GM12873 (cell line): ENCODE results near the gene INPP5K.

ENCODE experiments used
- TF ChIP-seq, protein P1 (sequence below): IDR thresholded peaks from 2 replicates; pipeline ENCODE4 v1.5.1; 2012; ENCODE audit warnings: low read depth, mild to moderate bottlenecking, moderate library complexity, low read length, control low read depth; ENCODE audit not compliant: insufficient read depth; ENCODE audit errors: missing control alignments

Gene INPP5K

GRCh38 chr17:1480747-1481465 lies 35.5 kb downstream of the INPP5K start:
- TF ChIP-seq, protein P1, sequence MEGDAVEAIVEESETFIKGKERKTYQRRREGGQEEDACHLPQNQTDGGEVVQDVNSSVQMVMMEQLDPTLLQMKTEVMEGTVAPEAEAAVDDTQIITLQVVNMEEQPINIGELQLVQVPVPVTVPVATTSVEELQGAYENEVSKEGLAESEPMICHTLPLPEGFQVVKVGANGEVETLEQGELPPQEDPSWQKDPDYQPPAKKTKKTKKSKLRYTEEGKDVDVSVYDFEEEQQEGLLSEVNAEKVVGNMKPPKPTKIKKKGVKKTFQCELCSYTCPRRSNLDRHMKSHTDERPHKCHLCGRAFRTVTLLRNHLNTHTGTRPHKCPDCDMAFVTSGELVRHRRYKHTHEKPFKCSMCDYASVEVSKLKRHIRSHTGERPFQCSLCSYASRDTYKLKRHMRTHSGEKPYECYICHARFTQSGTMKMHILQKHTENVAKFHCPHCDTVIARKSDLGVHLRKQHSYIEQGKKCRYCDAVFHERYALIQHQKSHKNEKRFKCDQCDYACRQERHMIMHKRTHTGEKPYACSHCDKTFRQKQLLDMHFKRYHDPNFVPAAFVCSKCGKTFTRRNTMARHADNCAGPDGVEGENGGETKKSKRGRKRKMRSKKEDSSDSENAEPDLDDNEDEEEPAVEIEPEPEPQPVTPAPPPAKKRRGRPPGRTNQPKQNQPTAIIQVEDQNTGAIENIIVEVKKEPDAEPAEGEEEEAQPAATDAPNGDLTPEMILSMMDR = no peak

DNA sequence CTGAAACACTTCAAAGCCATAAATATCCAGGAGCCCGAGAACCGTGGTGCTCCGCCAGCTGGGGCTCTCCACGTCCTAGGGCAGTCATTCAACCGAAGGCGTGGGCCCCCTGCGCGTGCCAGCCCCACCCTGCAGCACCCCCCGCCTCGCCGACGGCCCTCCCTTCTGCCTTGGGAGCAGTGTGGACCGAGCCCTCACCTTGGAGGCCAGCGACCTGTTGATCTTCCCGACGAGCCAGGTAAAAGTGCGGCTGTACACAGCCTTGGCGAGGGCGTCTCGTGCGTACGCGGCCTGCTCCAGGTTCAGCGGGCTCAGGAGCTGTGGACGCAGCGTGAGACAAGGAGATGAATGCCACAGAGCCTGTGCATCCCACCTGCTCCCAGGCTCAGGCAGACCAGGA lies 38.0 kb downstream of the INPP5K start:
- TF ChIP-seq, protein P1 = no peak

- TF ChIP-seq, protein P1 = no peak
These were observed 41.0 kb downstream of the INPP5K start for GRCh38 chr17:1475321-1475854.

DNA sequence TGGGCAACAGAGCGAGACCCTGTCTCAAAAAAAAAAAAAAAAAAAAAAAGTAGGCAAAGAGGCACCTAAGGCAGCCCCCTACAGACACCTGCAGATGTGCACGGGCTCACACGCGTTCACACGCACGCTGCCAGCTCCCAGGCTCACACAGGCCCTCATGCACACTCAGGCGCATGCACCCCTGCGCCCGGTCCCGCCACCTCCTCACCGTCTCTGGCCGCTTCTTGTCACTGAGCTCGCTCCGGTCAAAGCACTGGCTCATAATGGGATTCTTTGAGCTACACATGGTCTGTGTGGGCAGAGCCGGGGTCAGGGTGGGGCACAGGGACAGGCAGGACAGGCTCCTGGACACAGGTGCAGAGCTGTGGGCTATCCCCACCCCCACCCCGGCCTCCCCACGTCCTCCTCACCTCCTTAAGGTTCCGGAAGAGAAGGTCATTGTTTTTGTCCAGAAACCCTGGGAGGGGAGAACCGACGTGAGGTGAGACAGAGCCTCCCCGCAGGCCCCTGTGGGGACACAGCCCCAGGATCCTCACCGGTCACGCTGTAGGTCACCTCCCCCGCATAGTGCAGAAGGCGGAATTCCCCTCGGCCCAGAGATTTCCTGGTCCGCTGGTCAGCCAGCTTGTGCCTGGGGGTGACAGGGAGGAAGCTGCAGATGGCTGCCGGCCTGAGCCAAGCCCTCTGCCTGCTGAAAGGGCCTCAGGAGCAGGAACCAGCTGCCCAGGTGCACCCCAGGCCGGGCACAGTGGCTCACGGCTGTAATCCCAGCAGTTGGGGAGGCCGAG lies 41.8 kb downstream of the INPP5K start:
- TF ChIP-seq, protein P1 = no peak

GRCh38 chr17:1473841-1474240 lies 42.6 kb downstream of the INPP5K start:
- TF ChIP-seq, protein P1 = no peak

- TF ChIP-seq, protein P1 = no peak
These were observed 43.2 kb downstream of the INPP5K start for GRCh38 chr17:1473170-1473569.
